Mucosa of descending colon (tissue), 3 donors: Measurements from ENCODE around the gene ATP6V1C2. TPM values are rescaled to one million over a fixed set of nuclear protein-coding genes. Genes with fewer than 3 reads are reported as not detected.

Experiments
- ATAC-seq: fragments of 200-7000 bp; cut with Tn5 transposase; one replicate; pipeline ENCODE4 v1.9.1; 2020; ENCODE audit warnings: mild to moderate bottlenecking, moderate library complexity
- DNase-seq, 3 donors: peaks; one replicate each; pipeline ENCODE4 v3.0.0-alpha.2; 2020
- H3K36me3 ChIP-seq: fragments of 200-600 bp; one replicate; pipeline ENCODE4 v1.8.0; 2021; ENCODE audit warnings: low read depth, mild to moderate bottlenecking
- H3K4me1 ChIP-seq: fragments of 200-600 bp; one replicate; pipeline ENCODE4 v1.8.0; 2021; ENCODE audit warnings: low read depth, mild to moderate bottlenecking
- H3K4me3 ChIP-seq: fragments of 200-600 bp; one replicate; pipeline ENCODE4 v1.8.0; 2021; ENCODE audit warnings: mild to moderate bottlenecking
- H3K9me3 ChIP-seq: fragments of 200-600 bp; one replicate; pipeline ENCODE4 v1.8.0; 2021; ENCODE audit warnings: mild to moderate bottlenecking
- intact Hi-C, 2 donors: fragments of 100-400 bp; cut with DNase I in 1 of 2; cut with micrococcal nuclease in 1 of 2; formaldehyde crosslinking; loops; one replicate each; pipeline versions ENCODE4 v1.11.0 to v1.11.1; 2022; cut with DNase I, micrococcal nuclease
- total RNA-seq, 3 donors: library from RNA; stranded (reverse); fragmentation: NEBNext Ultra II Directional in 2 of 3; extraction: Animal tissue kit (Norgen Biotek cat#: 25700) in 2 of 3; gene quantifications; one replicate each; pipeline versions ENCODE4 v1.2.1 to v1.2.4, GENCODE V29; 2021 to 2023
- TF ChIP-seq, protein P1 (sequence below): fragments of 200-600 bp; IDR thresholded peaks from one replicate; pipeline ENCODE4 v1.8.0; 2022; ENCODE audit warnings: antibody characterized with exemption, mild to moderate bottlenecking
- donor health status: DM: no; HTN: no; CAD: no; lungs with moderate emphysema.
- donor health status: DM: no; HTN: no; CAD: no.
- donor health status: DM: no; HTN: yes; CAD: no.

The ATP6V1C2 gene
- total RNA-seq, 3 donors from 2014 or later: 0.57 to 3.8 (median 1.0) TPM

GRCh38 chr2:10833021-10833420 lies 111.6 kb downstream of the ATP6V1C2 start:
- Histone ChIP-seq H3K4me1 (peaks cover 6% of the 10 kb centered on the region), H3K4me3 (no peak overlapping the region), H3K9me3 (no peaks in the 10 kb centered on the region), H3K36me3 (no peaks in the 10 kb centered on the region)
- intact Hi-C loops: loop anchor here (2.0 to 10.0 kb wide), 3 partner anchors 62 to 292 kb away; no protein-coding TSS in a partner anchor
- ATAC-seq: no peak
- TF ChIP-seq, protein P1, sequence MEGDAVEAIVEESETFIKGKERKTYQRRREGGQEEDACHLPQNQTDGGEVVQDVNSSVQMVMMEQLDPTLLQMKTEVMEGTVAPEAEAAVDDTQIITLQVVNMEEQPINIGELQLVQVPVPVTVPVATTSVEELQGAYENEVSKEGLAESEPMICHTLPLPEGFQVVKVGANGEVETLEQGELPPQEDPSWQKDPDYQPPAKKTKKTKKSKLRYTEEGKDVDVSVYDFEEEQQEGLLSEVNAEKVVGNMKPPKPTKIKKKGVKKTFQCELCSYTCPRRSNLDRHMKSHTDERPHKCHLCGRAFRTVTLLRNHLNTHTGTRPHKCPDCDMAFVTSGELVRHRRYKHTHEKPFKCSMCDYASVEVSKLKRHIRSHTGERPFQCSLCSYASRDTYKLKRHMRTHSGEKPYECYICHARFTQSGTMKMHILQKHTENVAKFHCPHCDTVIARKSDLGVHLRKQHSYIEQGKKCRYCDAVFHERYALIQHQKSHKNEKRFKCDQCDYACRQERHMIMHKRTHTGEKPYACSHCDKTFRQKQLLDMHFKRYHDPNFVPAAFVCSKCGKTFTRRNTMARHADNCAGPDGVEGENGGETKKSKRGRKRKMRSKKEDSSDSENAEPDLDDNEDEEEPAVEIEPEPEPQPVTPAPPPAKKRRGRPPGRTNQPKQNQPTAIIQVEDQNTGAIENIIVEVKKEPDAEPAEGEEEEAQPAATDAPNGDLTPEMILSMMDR: no peak
- DNase-seq: no peak

DNA sequence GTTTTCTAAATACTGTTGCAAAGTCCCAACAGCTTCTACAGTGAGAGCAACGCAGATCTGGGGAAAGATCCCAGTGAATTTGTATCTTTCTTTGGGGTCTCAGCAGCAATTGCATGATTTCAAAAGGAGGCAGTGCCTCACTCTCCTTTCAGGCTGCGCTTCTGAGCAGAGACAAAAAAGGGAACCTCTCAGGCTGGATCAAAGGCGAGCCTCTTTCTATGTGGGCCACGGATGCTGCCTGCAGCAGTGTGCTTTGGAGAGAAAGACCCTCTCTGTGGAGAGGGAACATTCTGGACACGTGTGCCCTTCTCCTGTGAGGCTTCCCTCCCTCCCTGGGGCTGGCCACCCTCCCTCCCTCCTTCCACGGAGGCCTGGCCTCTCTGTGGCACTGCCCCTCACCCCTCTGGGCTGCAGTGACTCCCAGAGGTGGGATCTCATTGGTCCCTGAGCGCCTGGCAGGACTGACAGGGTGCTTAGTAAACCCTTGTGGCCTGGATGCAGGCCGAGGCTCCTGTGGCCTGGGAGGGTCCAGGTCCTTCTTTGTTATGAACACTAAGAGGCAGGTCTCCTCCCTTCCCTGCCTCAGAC lies 112.7 kb downstream of the ATP6V1C2 start:
- intact Hi-C loops: loop anchor here (5.0 to 10.0 kb wide), 2 partner anchors 61 to 288 kb away; no protein-coding TSS in a partner anchor
- Histone ChIP-seq H3K4me1 (peaks cover 6% of the 10 kb centered on the region), H3K36me3 (no peaks in the 10 kb centered on the region), H3K9me3 (no peaks in the 10 kb centered on the region), H3K4me3 (no peak overlapping the region)
- TF ChIP-seq, protein P1: no peak
- ATAC-seq (no peak), DNase-seq (no peak)

Other genes with a start within 250 kb of the ATP6V1C2 start
- gene NOL10, start 31.7 kb upstream of the ATP6V1C2 start, total RNA-seq: 10 to 100 TPM; 17.0 to 22.7 (median 19.7) TPM
- 100 to 1,000 TPM; 121 to 168 (median 126) TPM for gene PDIA6, start 91.2 kb downstream of the ATP6V1C2 start, total RNA-seq
- under 1 TPM; 0.32 to 0.99 (median 0.78) TPM for gene KCNF1, start 190.3 kb downstream of the ATP6V1C2 start, total RNA-seq